ENCODE measurements around the gene MICAL3.

The MICAL3 gene

DNA sequence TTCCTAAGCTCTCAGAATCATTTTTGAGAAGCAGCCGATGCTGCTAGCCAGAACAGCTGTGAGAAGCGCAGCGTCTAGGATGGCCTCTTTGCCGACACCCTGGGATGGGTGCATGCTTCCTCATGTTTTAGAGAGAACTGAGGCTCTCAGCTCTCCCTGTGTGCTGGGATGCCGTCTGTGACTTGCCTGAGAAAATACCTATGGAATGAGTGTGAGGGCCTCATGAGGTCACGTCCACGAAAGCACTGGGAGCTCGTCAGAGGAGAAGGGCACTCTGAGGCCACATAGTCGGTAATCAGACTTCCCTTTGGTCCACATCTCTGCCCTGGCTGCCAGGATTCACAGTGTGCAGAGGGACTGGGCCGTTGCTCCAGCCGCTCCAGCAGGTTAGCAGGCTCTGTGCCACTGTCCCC lies 54.7 kb downstream of the MICAL3 start:
- DNase-seq = no peak

GRCh38 chr22:17968126-17968525 lies 56.2 kb downstream of the MICAL3 start:
- no peak for DNase-seq

DNA sequence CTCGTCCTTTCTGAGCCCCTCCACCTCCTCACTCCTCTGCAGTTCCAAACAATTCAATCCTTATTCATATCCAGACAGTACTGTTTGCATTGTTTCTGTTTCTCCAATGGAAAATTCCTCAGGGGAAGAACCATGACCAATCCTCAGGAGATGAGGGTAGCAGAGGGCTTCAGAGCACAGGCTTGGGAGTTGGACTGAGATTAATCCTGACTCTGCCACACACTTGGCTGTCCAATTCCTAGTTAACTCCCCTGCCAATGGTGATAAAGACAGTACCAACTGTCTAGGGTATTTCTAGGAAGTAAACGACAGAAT lies 58.0 kb downstream of the MICAL3 start:
- no peak for DNase-seq

GRCh38 chr22:17965538-17966402 lies 58.6 kb downstream of the MICAL3 start:
- no peak for DNase-seq

DNA sequence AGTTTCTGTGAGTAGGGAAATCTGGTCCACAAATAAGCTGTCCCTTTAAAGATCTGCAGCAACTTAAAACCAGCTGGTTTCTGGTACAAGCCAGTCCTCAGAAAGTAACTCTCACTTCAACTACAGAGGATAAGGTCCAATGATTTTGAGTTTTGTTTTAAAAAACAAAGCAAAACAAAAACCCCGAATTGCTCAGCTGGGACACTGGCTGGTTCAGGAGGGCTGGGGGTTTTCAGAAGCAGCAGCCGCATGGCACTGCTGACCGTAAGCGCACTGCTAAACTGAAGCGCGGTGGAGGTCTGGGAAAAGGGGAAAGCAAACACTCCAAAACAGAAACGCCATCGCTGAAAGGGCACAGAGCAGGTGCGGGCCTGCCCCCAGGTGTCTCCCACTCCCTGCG lies 59.7 kb downstream of the MICAL3 start:
- DNase-seq = no peak

- no peak for DNase-seq
Measured at GRCh38 chr22:17964156-17964555, 60.2 kb downstream of the MICAL3 start.

DNA sequence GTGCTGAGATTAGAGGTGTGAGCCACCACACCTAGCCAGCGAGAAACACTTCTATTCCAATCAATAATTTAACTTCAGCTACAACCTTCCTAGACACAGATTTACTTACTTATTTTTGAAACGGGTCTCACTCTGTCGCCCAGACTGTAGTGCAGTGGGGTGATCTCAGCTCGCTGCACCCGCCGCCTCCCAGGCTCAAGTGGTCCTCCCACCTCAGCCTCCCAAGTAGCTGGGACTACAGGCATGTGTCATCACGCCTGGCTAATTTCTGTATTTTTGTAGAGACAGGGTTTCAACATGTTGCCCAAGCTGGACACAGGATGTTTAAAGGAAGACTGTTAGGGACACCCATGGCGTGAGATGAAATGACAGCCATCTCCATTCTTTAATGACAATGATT lies 61.3 kb downstream of the MICAL3 start:
- DNase-seq = no peak

DNA sequence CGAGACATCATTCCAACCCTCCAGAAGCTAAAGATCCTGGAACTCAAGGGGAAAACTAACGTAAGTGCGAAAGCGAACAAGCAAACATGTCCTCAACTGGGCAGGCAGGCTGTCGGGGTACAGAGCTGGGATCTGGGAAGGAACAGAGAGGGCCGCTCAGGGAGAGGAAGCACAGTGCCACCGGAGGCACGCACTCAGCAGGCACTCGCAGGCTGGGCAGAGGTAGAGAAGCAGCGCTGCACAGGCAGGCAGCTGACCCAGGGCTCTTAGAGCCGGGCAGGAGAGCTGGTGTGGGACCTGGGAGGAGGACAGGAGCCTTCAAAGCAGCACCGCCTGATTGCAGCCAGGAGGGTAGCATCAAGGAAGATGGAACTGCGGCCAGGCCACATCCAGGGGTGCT lies 62.2 kb downstream of the MICAL3 start:
- DNase-seq = no peak

DNA sequence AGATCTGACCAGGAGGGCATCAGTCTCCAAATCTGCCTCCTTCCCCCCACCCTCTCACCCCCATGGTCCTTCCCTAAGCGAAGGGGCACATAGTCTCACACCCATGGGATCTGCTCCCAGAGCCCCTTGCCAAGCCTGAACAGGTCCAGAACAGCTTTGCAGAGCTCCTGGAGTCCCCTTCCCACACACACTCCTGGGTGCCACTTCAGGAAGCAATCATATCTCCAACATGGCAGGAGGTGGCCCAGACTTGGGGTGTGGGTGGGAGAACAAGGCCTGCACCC lies 63.0 kb downstream of the MICAL3 start:
- DNase-seq = no peak

DNA sequence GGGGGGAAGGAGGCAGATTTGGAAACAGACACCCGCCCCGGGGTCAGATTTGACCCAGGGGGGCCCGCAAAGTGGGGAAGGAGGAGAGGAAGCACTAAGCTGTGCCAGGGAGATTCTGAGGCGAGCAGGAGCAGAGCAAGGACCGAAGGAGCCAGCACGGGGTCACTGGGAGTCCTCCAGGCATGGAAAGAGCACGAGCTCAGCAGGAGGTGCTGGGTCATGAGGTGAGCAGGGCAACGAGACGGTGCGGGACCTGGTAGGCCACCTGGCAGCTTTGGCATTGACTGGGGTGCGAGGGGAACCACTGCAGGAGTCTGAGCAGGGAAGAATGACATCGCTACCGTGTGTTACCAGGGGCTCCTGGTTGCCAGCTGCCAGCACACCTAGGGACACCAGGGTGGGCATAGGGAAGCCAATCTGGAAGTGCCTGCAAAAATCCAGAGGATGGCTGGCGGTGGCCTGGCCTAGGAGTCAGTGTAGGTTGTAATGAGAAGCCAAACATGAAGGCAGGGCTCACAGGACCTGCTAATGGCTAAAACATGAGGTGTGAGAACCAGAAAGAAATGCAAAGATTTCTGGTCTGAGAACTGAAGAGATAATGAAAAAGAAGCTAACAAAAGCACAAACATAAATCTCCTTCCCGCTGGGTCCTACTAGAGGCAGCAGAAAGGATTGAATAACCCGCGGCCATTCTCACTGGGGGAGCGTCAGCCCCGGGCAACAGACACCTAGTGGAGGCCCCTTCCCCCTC lies 63.5 kb downstream of the MICAL3 start:
- DNase-seq = no peak

DNA sequence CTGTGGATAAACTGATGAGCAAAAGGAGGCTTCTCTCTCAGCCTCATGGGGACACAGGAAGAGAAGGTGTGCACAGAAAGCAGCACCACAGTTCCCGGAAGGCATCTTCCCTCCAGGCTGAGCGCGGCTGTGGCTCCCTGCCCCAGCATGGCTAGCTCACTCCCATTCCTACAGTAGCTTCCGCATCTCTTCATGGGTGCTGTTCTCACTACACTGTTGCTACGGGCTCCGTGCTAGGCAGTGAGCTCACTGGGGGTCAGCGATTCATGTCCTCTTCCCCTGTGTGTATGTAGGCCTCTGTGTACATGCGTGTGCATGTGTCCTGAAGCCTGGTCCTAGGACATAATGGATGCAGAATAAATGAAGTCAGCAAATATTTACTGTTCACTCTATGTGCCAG lies 64.3 kb downstream of the MICAL3 start:
- DNase-seq = no peak

DNA sequence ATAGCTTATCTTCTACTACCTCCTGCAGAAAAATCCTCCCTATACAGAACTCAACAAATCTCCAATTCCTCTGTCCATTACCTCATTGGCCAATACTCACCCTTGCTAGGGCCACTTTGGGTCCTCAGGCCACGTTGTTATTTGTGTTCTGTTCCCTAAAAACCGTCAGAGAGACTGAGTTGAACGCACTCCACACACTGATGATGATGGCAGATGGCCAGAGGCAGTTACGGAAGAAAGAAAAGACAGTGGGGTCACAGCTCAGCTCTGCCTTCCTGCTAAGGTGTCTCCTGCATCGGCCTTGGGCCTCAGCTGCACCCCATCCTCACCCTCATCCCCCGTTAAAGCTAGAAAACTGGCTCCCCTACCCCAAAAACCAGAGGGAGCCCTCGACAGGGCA lies 66.2 kb downstream of the MICAL3 start:
- DNase-seq = no peak

- no peak for DNase-seq
Measured at GRCh38 chr22:17957693-17958092, 66.7 kb downstream of the MICAL3 start.

- no peak for DNase-seq
Measured at GRCh38 chr22:17957204-17957603, 67.2 kb downstream of the MICAL3 start.

- DNase-seq = no peak
Measured at GRCh38 chr22:17956630-17957029, 67.7 kb downstream of the MICAL3 start.

DNA sequence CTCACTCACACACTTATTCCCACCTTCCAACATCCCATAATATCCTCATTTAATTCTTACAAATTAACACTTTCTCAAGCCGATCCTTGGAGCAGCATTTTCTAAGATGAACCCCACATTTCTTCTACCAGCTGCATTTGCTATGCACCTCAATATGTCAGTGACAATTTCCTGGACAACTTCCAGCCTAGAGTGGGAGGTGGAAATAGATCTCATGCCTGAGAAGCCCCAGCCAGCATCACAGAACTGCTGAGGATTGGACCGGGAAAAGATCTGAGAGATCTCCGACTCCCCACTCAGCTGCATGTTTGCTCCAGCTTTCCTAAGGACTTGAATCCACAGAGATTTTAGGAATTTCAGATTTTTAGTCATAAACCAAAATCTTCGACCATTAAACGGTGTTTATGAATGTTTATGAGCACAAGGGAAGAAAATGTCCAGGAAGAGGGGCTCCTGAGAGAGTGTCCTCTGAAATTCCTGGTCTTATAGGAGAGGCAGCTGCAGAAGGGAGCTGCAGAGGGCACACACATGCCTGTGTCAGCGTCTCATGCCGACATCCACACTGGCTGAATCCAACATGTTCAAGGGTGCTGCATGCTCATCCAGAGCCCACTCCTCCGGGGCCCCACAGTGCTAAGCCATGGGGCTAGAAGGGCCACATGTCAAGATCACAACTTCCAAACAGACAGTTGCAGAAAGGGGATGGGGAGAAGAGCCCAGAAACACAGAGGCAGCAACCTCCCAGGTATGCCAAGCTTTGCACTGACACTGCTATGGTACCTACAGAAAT lies 68.6 kb downstream of the MICAL3 start:
- no peak for DNase-seq

- no peak for DNase-seq
Measured at GRCh38 chr22:17954860-17955587, 69.3 kb downstream of the MICAL3 start.

GRCh38 chr22:17954200-17954859 lies 70.0 kb downstream of the MICAL3 start:
- DNase-seq = no peak

GRCh38 chr22:17953147-17953546 lies 71.2 kb downstream of the MICAL3 start:
- no peak for DNase-seq

- no peak for DNase-seq
Measured at GRCh38 chr22:17952273-17952801, 72.0 kb downstream of the MICAL3 start.

DNA sequence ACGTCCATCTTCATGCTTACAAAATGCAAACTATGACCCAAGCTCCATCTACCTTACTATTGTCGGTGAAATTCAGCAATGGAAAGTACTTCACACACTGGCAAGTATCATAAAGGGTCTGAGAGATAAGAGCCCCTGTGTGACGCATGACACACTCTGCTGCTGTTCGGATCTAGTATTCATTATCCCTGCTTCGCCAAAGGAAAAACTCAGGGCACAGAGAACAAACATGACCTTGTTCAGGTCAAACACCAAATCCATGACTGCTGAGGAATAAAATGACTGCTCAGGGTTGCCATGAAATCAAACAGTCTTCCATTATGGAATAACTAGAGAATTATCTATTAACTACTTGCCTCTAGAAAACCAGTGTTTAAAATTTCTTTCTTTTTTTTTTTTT lies 73.0 kb downstream of the MICAL3 start:
- DNase-seq = no peak

DNA sequence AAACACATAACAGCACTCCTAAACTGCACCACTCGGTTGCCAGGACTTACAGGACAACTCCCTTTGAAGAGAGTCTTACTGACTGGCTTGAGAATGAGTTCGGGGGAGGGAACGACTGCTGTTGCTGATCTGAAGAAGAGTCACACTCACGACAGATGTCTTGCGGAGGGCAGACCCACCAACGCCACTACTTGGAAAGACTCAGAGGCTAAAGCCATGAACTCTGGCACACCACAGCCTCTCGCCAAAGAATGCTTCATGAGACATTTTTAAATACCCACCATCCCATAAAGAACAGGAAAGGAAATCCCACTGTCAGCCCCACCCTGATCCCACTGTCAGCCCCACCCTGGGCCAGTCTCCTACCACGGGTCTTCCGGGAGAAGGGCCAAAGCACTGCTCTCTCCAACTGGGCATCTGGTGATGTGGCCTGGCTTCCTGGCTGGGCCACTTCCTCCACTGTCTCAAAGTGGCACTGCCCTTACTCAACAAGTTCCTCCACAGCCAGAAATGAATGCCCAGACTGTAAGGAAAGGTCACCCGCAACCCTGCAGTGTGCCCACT lies 73.6 kb downstream of the MICAL3 start:
- no peak for DNase-seq

All from activated CD4-positive, CD25-positive, alpha-beta regulatory T cell treated with anti-CD3 and anti-CD28 coated beads, Interleukin-2, amount 50 U/mL, for 72 hours (primary cell).